Pons (tissue), 1 donor: ENCODE measurements around the gene CC2D1B.
A peak's percentile ranks its signal among the peaks of the same experiment; 100 is the strongest.

ENCODE experiments used
- DNase-seq: peaks from one replicate; pipeline ENCODE4 v3.0.0-alpha.2; 2016; ENCODE audit warnings: low spot score

CC2D1B gene

DNA sequence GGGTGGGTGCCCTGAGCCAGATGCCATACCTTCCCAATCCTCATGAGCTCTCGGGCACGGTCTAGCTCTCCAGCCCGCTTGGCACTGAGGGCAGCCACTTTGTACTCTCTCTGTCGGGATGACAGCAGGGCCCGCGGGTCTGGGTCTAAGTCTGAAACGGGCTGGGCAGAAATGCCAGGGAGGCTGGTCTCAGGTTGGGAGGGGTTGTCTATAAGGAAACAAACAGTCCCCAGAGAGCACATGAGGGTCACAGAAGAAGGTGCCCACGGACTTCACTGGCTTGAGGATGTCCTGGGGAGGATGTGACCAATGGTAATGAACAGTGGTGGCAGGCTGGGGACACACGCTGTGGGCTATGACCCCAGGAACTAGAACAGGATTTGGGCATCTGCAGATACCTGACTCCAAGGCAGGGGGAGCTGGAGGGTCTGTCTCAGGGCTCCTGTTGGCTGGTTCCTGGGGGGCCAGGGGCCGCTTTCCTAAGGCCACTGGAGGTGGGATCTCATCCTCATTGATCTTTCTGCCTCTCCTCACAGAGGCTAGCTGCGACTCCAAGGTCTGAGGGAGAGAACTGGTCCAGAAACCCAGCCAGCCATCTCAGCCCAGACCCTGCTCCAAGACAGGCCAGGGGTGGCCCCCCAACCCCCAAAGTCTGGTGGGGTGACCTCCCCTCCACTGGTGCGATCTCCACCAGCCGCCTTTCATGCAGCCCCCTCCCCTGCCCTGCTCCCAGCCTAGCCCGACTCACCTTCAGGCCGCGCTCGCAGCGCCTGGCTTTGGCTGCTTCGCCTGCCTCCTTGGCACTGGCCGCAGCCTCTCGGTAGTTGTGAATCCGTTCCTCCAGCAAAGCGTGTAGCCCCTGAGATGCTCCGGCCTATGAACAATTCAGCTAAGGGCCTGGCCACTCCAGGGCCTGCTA is 6.1 kb downstream of the CC2D1B start:
- DNase-seq: no peak

GRCh38 chr1:52358851-52359497 is 7.0 kb downstream of the CC2D1B start:
- no peak for DNase-seq

DNA sequence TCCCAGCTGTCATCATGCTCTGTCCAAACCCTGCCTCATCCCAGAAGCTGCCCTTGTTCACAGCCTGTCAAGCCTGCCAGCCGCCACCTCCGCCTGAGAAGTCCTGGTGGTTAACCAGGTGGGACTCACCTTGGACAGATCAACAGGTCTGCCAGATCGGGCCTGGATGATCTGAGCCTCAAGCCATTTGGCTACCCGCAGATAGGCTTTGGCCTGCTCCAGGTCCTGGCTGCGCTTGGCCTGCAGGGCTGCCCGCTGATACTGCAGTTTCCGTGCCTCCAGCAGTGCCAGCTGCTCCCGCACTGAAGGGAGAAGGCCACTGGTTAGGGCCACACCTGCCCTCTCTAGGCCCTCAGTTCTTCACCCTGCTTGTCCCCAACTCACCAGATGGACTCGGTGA is 8.6 kb downstream of the CC2D1B start:
- no peak for DNase-seq

GRCh38 chr1:52356818-52357355 is 9.1 kb downstream of the CC2D1B start:
- DNase-seq: no peak

DNA sequence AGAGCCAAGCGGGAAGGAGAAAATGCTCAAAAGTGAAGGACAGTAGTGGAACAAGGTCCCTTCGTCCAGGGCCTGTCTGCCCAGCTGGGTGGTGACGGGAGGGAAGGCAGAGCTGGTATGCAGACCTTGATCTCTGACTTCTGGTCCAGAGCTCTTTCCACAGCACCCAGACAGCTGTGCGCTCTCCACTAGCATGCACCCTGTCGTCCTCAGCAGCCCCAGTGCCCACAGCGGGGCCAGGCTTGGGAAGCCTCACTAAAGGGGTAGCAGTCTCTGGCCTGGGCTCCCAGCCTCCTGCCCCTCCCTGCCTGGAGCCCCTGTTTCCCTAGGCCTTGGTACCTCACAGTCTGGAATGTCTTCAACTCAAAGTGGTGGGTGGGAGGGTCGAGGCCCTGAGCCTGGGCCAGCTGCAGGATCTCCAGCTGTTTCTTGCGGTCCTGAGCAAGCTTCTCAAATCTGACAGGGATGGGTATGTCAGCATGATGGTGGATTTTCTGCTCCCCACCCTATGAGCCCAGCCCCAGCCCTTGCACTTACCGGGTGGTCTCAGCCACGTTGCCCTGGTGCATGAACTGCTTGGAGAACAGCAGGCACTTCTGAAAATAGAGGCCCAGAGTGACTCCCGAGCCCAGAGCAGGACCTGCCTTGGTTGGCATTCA is 10.0 kb downstream of the CC2D1B start:
- no peak for DNase-seq

DNA sequence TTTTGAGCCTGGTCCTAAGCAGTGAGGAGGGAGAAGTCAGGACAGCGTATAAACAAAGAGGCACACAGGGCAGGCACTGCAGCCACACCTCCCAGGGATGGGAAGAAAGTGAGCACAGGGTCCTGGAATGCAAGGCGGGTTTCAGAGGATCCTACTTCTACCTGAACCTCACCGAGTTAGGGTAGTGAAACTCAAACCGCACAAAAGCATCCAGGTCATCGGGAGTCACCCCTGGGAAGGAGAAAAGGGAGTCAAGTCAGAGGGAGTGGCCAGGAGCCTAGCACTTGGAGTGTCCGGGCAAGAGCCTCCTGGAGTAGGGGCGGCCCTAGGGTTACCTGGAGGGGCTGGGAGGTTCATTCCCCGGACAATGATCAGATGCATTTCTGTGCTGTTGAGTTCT is 10.6 kb downstream of the CC2D1B start:
- DNase-seq: no peak

GRCh38 chr1:52352690-52353089 is 13.3 kb downstream of the CC2D1B start:
- no peak for DNase-seq

GRCh38 chr1:52348704-52349300 is 17.2 kb downstream of the CC2D1B start:
- peak; percentile 68 for DNase-seq

GRCh38 chr1:52346653-52347052 is 19.4 kb downstream of the CC2D1B start:
- no peak for DNase-seq

DNA sequence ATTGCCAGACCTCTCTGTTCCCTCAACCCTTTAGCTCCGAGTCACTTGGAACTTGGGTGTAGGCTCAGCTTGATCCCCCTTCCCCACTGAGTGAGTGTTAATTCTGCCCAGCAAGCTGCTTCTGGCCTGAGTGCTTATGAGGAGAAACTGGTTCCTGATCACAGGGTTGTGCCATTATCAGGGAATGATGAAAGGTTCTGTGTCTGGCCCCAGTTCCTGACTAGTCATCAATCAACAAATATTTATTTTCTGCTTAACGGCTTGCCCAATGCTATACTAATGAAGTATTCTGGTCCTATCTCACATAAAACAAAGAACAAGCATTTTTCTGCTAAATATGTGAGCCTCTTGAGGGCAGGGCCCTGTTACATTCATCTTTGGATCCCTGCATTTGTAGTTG is 20.8 kb downstream of the CC2D1B start:
- DNase-seq: no peak

DNA sequence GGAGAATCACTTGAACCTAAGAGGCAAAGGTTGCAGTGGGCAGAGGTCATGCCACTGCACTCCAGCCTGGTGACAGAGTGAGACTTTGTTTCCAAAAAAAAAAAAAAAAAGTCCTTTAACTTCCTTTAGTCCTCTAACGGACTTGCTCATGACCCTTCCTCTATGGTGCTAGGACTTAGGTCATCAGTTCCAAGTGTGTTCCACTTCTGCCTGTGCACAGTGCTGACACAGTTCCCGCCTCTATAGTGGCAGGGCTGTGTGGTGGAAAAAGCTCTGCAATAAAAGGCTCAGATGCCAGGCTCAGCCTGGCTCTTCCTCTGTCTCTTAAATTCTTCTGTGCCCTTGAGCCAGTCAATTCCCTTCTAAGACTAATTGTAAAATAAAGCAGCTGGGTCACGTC is 22.0 kb downstream of the CC2D1B start:
- no peak for DNase-seq

- no peak for DNase-seq
These were observed 24.2 kb downstream of the CC2D1B start for GRCh38 chr1:52341655-52342260.

DNA sequence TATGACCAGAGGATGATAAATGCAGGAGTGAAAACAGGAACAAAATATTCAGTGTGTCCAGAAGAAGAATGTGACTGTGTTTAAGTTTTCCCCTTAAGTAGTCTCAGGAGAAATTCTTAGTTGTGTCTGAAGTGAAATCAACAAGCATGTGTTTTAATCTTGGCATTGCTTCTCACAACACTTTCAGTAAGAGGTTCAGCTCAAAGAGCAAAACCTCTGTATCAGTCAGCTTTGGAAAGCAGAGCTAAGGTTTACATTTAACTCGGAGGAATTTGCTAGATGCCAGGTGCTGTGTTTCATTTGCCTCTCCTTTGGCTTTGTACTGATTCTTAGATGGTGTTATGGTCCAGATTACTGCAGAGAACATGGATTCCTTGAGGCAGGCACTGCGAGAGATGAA is 28.6 kb downstream of the CC2D1B start:
- DNase-seq: no peak

- DNase-seq: no peak
These were observed 31.0 kb downstream of the CC2D1B start for GRCh38 chr1:52334906-52335528.

GRCh38 chr1:52332411-52332810 is 33.6 kb downstream of the CC2D1B start:
- DNase-seq: no peak

DNA sequence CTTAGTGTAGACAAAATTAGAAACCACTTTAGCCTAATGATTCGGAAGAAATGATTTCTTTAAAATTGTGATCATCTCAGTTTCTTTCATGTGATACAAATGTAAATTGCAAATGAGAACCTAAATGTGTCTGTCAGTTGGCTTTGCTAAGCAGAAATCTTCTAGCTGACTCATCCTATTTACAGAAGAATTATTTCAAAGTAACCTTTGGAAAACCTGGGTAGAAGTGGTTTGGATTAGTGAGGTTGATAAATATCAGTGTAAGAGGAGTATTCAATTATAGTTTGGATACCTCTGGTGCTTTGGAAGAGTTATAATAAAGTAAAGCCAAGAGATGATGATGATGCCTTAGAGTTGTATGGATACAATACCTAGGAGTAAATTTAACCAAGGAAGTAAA is 37.4 kb downstream of the CC2D1B start:
- no peak for DNase-seq

- no peak for DNase-seq
These were observed 40.2 kb downstream of the CC2D1B start for GRCh38 chr1:52325786-52326185.

GRCh38 chr1:52323731-52324130 is 42.3 kb downstream of the CC2D1B start:
- DNase-seq: no peak

GRCh38 chr1:52321061-52321460 is 44.9 kb downstream of the CC2D1B start:
- DNase-seq: no peak

- no peak for DNase-seq
These were observed 59.6 kb downstream of the CC2D1B start for GRCh38 chr1:52306227-52307006.
